GM12878 (cell line): ENCODE results near the gene IDH3G. TPM values are rescaled to one million over a fixed set of nuclear protein-coding genes. Genes with fewer than 3 reads are reported as not detected.

Source experiments
- ATAC-seq: fragments of 200-7000 bp; cut with Tn5 transposase; 3 replicates; pipeline ENCODE4 v1.9.1; 2020; ENCODE audit warnings: mild to moderate bottlenecking, moderate library complexity
- BruUV-seq: library from RNA; stranded (reverse); fragments of 400-500 nt; replicated peaks from 2 replicates; lab custom pipeline; 2021; lab: Mats Ljungman, UMichigan
- CTCF ChIA-PET: fragments of 300-600 bp; sonication (Branson Sonifier 250); formaldehyde crosslinking; extraction: SDS; loops from one replicate; lab custom pipeline; 2021; ENCODE audit warnings: inconsistent platforms; lab: Yijun Ruan, JAX
- POLR2A ChIA-PET: fragments of 350-600 bp; formaldehyde crosslinking; extraction: SDS; loops from one replicate; lab custom pipeline; 2021; ENCODE audit warnings: inconsistent platforms; lab: Charles Lee
- RAD21 ChIA-PET: fragments of 300-600 bp; sonication (Branson Sonifier 250); formaldehyde crosslinking; loops from one replicate; lab custom pipeline; 2023; ENCODE audit warnings: antibody characterized with exemption; ENCODE audit not compliant: unreplicated experiment; lab: Charles Lee
- SMC1A ChIA-PET: fragments of 300-600 bp; sonication (Branson Sonifier 250); formaldehyde crosslinking; loops from one replicate; lab custom pipeline; 2023; ENCODE audit not compliant: unreplicated experiment, uncharacterized antibody; lab: Charles Lee
- DNase-seq: peaks from one replicate; pipeline ENCODE4 v3.0.0-alpha.2; 2011; ENCODE audit warnings: low read depth, low spot score
- FAIRE-seq: peaks from 3 replicates; lab custom pipeline; 2011; peaks lifted over from hg19 to GRCh38; lab: Jason Lieb, UNC
- H2AFZ ChIP-seq: 2 replicates; pipeline ENCODE4 v1.6.0; 2011; ENCODE audit warnings: low read depth, low read length, control low read depth; ENCODE audit not compliant: control insufficient read depth
- H3K27ac ChIP-seq: 2 replicates; pipeline ENCODE4 v1.5.1; 2011; ENCODE audit warnings: control low read depth; ENCODE audit not compliant: control insufficient read depth, insufficient read depth
- H3K27me3 ChIP-seq, 2 experiments: replicated peaks in 1 of 2; 2 replicates each; pipeline versions ENCODE4 v1.6.0 to v1.6.1; 2011; ENCODE audit warnings: low read length in 1 of 2; ENCODE audit not compliant: control insufficient read depth in 2 of 2, insufficient read depth in 2 of 2
- H3K36me3 ChIP-seq, 2 experiments: 2 replicates each; pipeline ENCODE4 v1.5.1; 2011; ENCODE audit warnings: low read length in 1 of 2; ENCODE audit not compliant: control insufficient read depth in 2 of 2, insufficient read depth in 2 of 2
- H3K4me1 ChIP-seq: 2 replicates; pipeline ENCODE4 v1.6.1; 2011; ENCODE audit warnings: mild to moderate bottlenecking, low read length, moderate library complexity, mixed read lengths; ENCODE audit not compliant: control insufficient read depth, insufficient read depth
- H3K4me2 ChIP-seq: 2 replicates; pipeline ENCODE4 v1.6.0; 2011; ENCODE audit warnings: control low read depth; ENCODE audit not compliant: control insufficient read depth, insufficient read depth
- H3K4me3 ChIP-seq: fragments of 200-600 bp; sonication (generic); 2 replicates; pipeline ENCODE4 v1.5.1; 2016
- H3K79me2 ChIP-seq: 2 replicates; pipeline ENCODE4 v1.6.0; 2011; ENCODE audit warnings: low read length; ENCODE audit not compliant: control insufficient read depth, insufficient read depth
- H3K9ac ChIP-seq: 2 replicates; pipeline ENCODE4 v1.8.0; 2011; ENCODE audit warnings: low read length, control low read depth, mixed read lengths; ENCODE audit not compliant: control insufficient read depth, insufficient read depth
- H3K9me3 ChIP-seq: replicated peaks from 3 replicates; pipeline ENCODE4 v1.5.1; 2011; ENCODE audit warnings: mild to moderate bottlenecking, low read length; ENCODE audit not compliant: control insufficient read depth, insufficient read depth
- H4K20me1 ChIP-seq: 2 replicates; pipeline ENCODE4 v1.6.0; 2011; ENCODE audit not compliant: control insufficient read depth, insufficient read depth
- CBX5 ChIP-seq: sonication (generic); IDR thresholded peaks from 2 replicates; pipeline ENCODE4 v1.6.1; 2016; ENCODE audit warnings: low read depth, moderate library complexity, mild to moderate bottlenecking, inconsistent platforms
- IRF3 ChIP-seq: fragments of 450-650 bp; IDR thresholded peaks from 2 replicates; pipeline ENCODE4 v1.6.1; 2014; ENCODE audit warnings: mild to moderate bottlenecking
- MEF2B ChIP-seq: fragments of 450-650 bp; IDR thresholded peaks from 2 replicates; pipeline ENCODE4 v1.6.1; 2018; ENCODE audit warnings: mild to moderate bottlenecking, moderate library complexity; ENCODE audit not compliant: partially characterized antibody, poor library complexity, severe bottlenecking
- PML ChIP-seq: IDR thresholded peaks from 2 replicates; pipeline ENCODE4 v1.6.1; 2012; ENCODE audit warnings: low read length, inconsistent platforms
- POU2F2 ChIP-seq: IDR thresholded peaks from 3 replicates; pipeline ENCODE4 v1.6.1; 2011; ENCODE audit warnings: low read depth, mild to moderate bottlenecking, low read length, borderline replicate concordance
- TBL1XR1 ChIP-seq: IDR thresholded peaks from 2 replicates; pipeline ENCODE4 v1.6.1; 2012; ENCODE audit warnings: low read depth, low read length, improper control_type of control experiment
- ZBTB33 ChIP-seq: fragments of 450-650 bp; IDR thresholded peaks from 2 replicates; pipeline ENCODE4 v1.6.1; 2017; ENCODE audit warnings: mild to moderate bottlenecking
- WGBS: methylation state at CpG from one replicate; pipeline ENCODE4 v1.1.6; 2016; ENCODE audit warnings: low lambda C conversion rate; ENCODE audit not compliant: insufficient replicate concordance, insufficient coverage; ENCODE audit errors: missing lambda C conversion rate; 5-methylcytosine and 5-hydroxymethylcytosine counted together
- in situ Hi-C: fragments of 300-500 bp; cut with MboI; formaldehyde crosslinking; loops from 9 replicates; pipeline ENCODE4 v1.14.3; 2018; ENCODE audit warnings: mixed read lengths
- intact Hi-C: fragments of 100-400 bp; cut with micrococcal nuclease; formaldehyde crosslinking; loops from one replicate; pipeline ENCODE4 v1.14.2; 2022; ENCODE audit not compliant: unreplicated experiment
- polyA plus RNA-seq, 11 experiments: library from polyadenylated mRNA; depleted of rRNA in 4 of 11; unstranded in 6 of 11; stranded (reverse) in 5 of 11; fragments of >200 nt; fragmentation: Nextera tagmentation in 4 of 11; fragmentation: Illumina TruSeq in 1 of 11; extraction: Ambion mirVana in 4 of 11; extraction: Trizol in 1 of 11; gene quantifications; 1 replicate in 1 of 11; 2 replicates in 10 of 11; pipeline versions ENCODE4 v1.2.1 to v1.2.3, GENCODE V29; 2011 to 2016; ENCODE audit warnings: inconsistent platforms in 2 of 11, missing spikeins in 2 of 11, low read depth in 1 of 11
- total RNA-seq, 4 experiments: library from RNA; depleted of rRNA in 3 of 4; stranded (reverse); fragments of >200 nt in 3 of 4; fragmentation: Illumina TruSeq in 1 of 4; extraction: Trizol in 1 of 4; gene quantifications; 2 replicates each; pipeline versions ENCODE4 v1.2.1 to v1.2.3, GENCODE V29; 2013 to 2021

IDH3G gene
- total and polyA plus RNA-seq, 10 of the 15 experiments (the other 5 are each of a cell fraction or from before 2014, with no cell fraction given) = 26.3 to 102 (median 66.6) TPM

- H3K79me2 ChIP-seq = no peaks in the 10 kb centered on the region
- DNase-seq (no peak), FAIRE-seq (no peak), ATAC-seq (no peak)
- no peak overlapping the region for H3K4me2 ChIP-seq
- CTCF ChIA-PET = no interaction called here
- no peak overlapping the region for H2AFZ ChIP-seq
- RAD21 ChIA-PET = no interaction called here
- no TSS peak for BruUV-seq
- WGBS = 87% methylated on average over 26 of the region's 27 CpGs
- H3K27ac ChIP-seq = no peak overlapping the region
- no peaks in the 10 kb centered on the region; the same call in 2 of the 3 replicates for H3K9me3 ChIP-seq
- SMC1A ChIA-PET = no interaction called here
- no peaks in the 10 kb centered on the region for H4K20me1 ChIP-seq
- TF ChIP-seq PML (no peak), POU2F2 (no peak), ZBTB33 (no peak), TBL1XR1 (no peak), MEF2B (no peak), IRF3 (no peak), CBX5 (no peak)
- in situ Hi-C loops (loop anchor here (10.0 kb wide), 2 partner anchors 47 to 63 kb away; partner anchors contain the start of genes PNCK and SRPK3), intact Hi-C loops (no loop called here)
- no peaks in the 10 kb centered on the region for H3K4me1 ChIP-seq
- no peaks in the 10 kb centered on the region for H3K27me3 ChIP-seq
- H3K36me3 ChIP-seq = no peaks in the 10 kb centered on the region
- H3K9ac ChIP-seq = no peak overlapping the region
- H3K4me3 ChIP-seq = no peak overlapping the region
- POLR2A ChIA-PET = no interaction called here
Measured at GRCh38 chrX:153738056-153738605, 56.0 kb downstream of the IDH3G start.
